SK-N-SH treated with all-trans-retinoic acid at 6 μM for 48 hours (cell line): ENCODE measurements around the gene RBFOX2.

Source experiments
- ATAC-seq: fragments of 200-7000 bp; cut with Tn5 transposase; 3 replicates; pipeline ENCODE4 v1.9.1; 2020; ENCODE audit warnings: mild to moderate bottlenecking, moderate library complexity
- ARNTL ChIP-seq: fragments of 450-650 bp; formaldehyde crosslinking; IDR thresholded peaks from 2 replicates; pipeline ENCODE4 v1.5.0; 2020; ENCODE audit warnings: low read depth, mild to moderate bottlenecking, moderate library complexity, borderline replicate concordance
- CREB5 ChIP-seq: fragments of 250-450 bp; sonication (Bioruptor Pico); IDR thresholded peaks from 2 replicates; pipeline ENCODE4 v1.5.1; 2020; ENCODE audit warnings: low read depth, mild to moderate bottlenecking, moderate library complexity
- CSDC2 ChIP-seq: fragments of 250-450 bp; sonication (Bioruptor Pico); IDR thresholded peaks from 2 replicates; pipeline ENCODE4 v1.5.0; 2020; ENCODE audit warnings: mild to moderate bottlenecking, moderate library complexity
- CSRNP3 ChIP-seq: fragments of 250-450 bp; sonication (Bioruptor Pico); IDR thresholded peaks from 2 replicates; pipeline ENCODE4 v1.5.1; 2021; ENCODE audit warnings: mild to moderate bottlenecking, moderate library complexity
- ESRRG ChIP-seq: fragments of 250-450 bp; sonication (Bioruptor Pico); IDR thresholded peaks from 2 replicates; pipeline ENCODE4 v1.6.1; 2021; ENCODE audit warnings: mild to moderate bottlenecking
- ISL1 ChIP-seq: fragments of 250-450 bp; sonication (Bioruptor Pico); IDR thresholded peaks from 2 replicates; pipeline ENCODE4 v2.1.2; 2022; ENCODE audit warnings: mild to moderate bottlenecking, moderate library complexity
- PATZ1 ChIP-seq: fragments of 250-450 bp; sonication (Bioruptor Pico); IDR thresholded peaks from 2 replicates; pipeline ENCODE4 v1.8.0; 2020; ENCODE audit warnings: mild to moderate bottlenecking, moderate library complexity, borderline replicate concordance
- POU6F1 ChIP-seq: fragments of 250-450 bp; sonication (Bioruptor Pico); IDR thresholded peaks from 2 replicates; pipeline ENCODE4 v1.8.0; 2021; ENCODE audit warnings: low read depth, mild to moderate bottlenecking, moderate library complexity, borderline replicate concordance
- PPARA ChIP-seq: fragments of 250-450 bp; sonication (Bioruptor Pico); IDR thresholded peaks from 2 replicates; pipeline ENCODE4 v1.5.0; 2020; ENCODE audit warnings: mild to moderate bottlenecking, borderline replicate concordance
- RARB ChIP-seq: fragments of 250-450 bp; sonication (Bioruptor Pico); IDR thresholded peaks from 2 replicates; pipeline ENCODE4 v1.8.0; 2021; ENCODE audit warnings: mild to moderate bottlenecking, moderate library complexity
- SNAI2 ChIP-seq: fragments of 250-450 bp; sonication (Bioruptor Pico); IDR thresholded peaks from 2 replicates; pipeline ENCODE4 v1.5.0; 2020; ENCODE audit warnings: mild to moderate bottlenecking, moderate library complexity
- TCF4 ChIP-seq: fragments of 250-450 bp; sonication (Bioruptor Pico); IDR thresholded peaks from 2 replicates; pipeline ENCODE4 v1.8.0; 2021; ENCODE audit warnings: mild to moderate bottlenecking, moderate library complexity, borderline replicate concordance
- TOX ChIP-seq: fragments of 250-450 bp; sonication (Bioruptor Pico); IDR thresholded peaks from 2 replicates; pipeline ENCODE4 v1.8.0; 2021; ENCODE audit warnings: mild to moderate bottlenecking, moderate library complexity, borderline replicate concordance
- TSHZ2 ChIP-seq: fragments of 250-450 bp; sonication (Bioruptor Pico); IDR thresholded peaks from 2 replicates; pipeline ENCODE4 v1.5.0; 2020; ENCODE audit warnings: mild to moderate bottlenecking, moderate library complexity
- ZC3H10 ChIP-seq: fragments of 250-450 bp; sonication (Bioruptor Pico); IDR thresholded peaks from 2 replicates; pipeline ENCODE4 v1.5.1; 2021; ENCODE audit warnings: mild to moderate bottlenecking, moderate library complexity
- ZFP3 ChIP-seq: fragments of 250-450 bp; sonication (Bioruptor Pico); IDR thresholded peaks from 2 replicates; pipeline ENCODE4 v1.5.0; 2020; ENCODE audit warnings: mild to moderate bottlenecking, moderate library complexity
- ZFP30 ChIP-seq: fragments of 450-650 bp; formaldehyde crosslinking; IDR thresholded peaks from 2 replicates; pipeline ENCODE4 v1.5.0; 2022; ENCODE audit warnings: mild to moderate bottlenecking, moderate library complexity
- ZNF70 ChIP-seq: fragments of 450-650 bp; formaldehyde crosslinking; IDR thresholded peaks from 2 replicates; pipeline ENCODE4 v1.5.0; 2020; ENCODE audit warnings: mild to moderate bottlenecking, moderate library complexity
- ZNF8 ChIP-seq: fragments of 450-650 bp; formaldehyde crosslinking; IDR thresholded peaks from 2 replicates; pipeline ENCODE4 v1.5.0; 2020; ENCODE audit warnings: mild to moderate bottlenecking, moderate library complexity

The RBFOX2 gene

GRCh38 chr22:36036167-36036624, 7.6 kb upstream of the RBFOX2 start:
- TF ChIP-seq TCF4, result peak; percentile 69; the same call in 1 of the 2 replicates
- no peak for TF ChIP-seq CREB5 (CRISPR knock-in tag)
- TF ChIP-seq, all 23 proteins: peak for 1
- peak; percentile 76 for ATAC-seq

GRCh38 chr22:36032611-36033010, 4.0 kb upstream of the RBFOX2 start:
- no peak for TF ChIP-seq ZC3H10 (CRISPR knock-in tag)
- no peak for TF ChIP-seq RARB (CRISPR knock-in tag)
- no peak for TF ChIP-seq SNAI2 (CRISPR knock-in tag)
- TF ChIP-seq CSRNP3, result no peak
- TF ChIP-seq CSDC2, result no peak
- TF ChIP-seq ISL1 (CRISPR knock-in tag), result no peak
- TF ChIP-seq TOX (CRISPR knock-in tag), result no peak
- TF ChIP-seq PATZ1 (CRISPR knock-in tag), result no peak
- no peak for TF ChIP-seq PPARA (CRISPR knock-in tag)
- no peak for TF ChIP-seq TSHZ2 (CRISPR knock-in tag)
- no peak for TF ChIP-seq ZFP30
- TF ChIP-seq ZFP3 (CRISPR knock-in tag), result no peak
- no peak for TF ChIP-seq ZNF70
- no peak for TF ChIP-seq POU6F1 (CRISPR knock-in tag)
- no peak for TF ChIP-seq ZNF8
- no peak for TF ChIP-seq ESRRG (CRISPR knock-in tag)
- TF ChIP-seq, all 23 proteins: peak for 0
- ATAC-seq, result no peak

- TF ChIP-seq ARNTL, result no peak
- TF ChIP-seq CSRNP3, result no peak
- no peak for TF ChIP-seq ISL1 (CRISPR knock-in tag)
- TF ChIP-seq CREB5 (CRISPR knock-in tag), result no peak
- TF ChIP-seq PATZ1 (CRISPR knock-in tag), result no peak
- no peak for TF ChIP-seq RARB (CRISPR knock-in tag)
- TF ChIP-seq ZNF8, result no peak
- TF ChIP-seq CSDC2, result no peak
- no peak for TF ChIP-seq ESRRG (CRISPR knock-in tag)
- no peak for TF ChIP-seq PPARA (CRISPR knock-in tag)
- ATAC-seq, result no peak
Measured at GRCh38 chr22:36029406-36029755, 757 bp upstream of the RBFOX2 start.
